Keratinocyte (primary cell): Measurements from ENCODE around the gene AIP. TPM values are rescaled to one million over a fixed set of nuclear protein-coding genes. Genes with fewer than 3 reads are reported as not detected.

ENCODE experiments used
- DNase-seq: peaks from one replicate; pipeline ENCODE4 v3.0.0-alpha.2; 2011; ENCODE audit warnings: low read depth, missing footprints, low spot score
- FAIRE-seq: peaks from 2 replicates; lab custom pipeline; 2011; peaks lifted over from hg19 to GRCh38; lab: Jason Lieb, UNC
- H2AFZ ChIP-seq: 2 replicates; pipeline ENCODE4 v1.6.0; 2012; ENCODE audit warnings: low read length, control low read depth, inconsistent platforms; ENCODE audit not compliant: control insufficient read depth
- H3K27ac ChIP-seq: 2 replicates; pipeline ENCODE4 v1.5.1; 2011; ENCODE audit warnings: low read length; ENCODE audit not compliant: control insufficient read depth, insufficient read depth
- H3K27me3 ChIP-seq: 3 replicates; pipeline ENCODE4 v1.6.0; 2011; ENCODE audit warnings: low read length; ENCODE audit not compliant: control insufficient read depth, insufficient read depth; ENCODE audit errors: extremely low read depth
- H3K36me3 ChIP-seq, 2 experiments: 2 replicates in 1 of 2; 3 replicates in 1 of 2; pipeline ENCODE4 v1.5.1; 2011; ENCODE audit warnings: low read length in 2 of 2, mild to moderate bottlenecking in 1 of 2; ENCODE audit not compliant: control insufficient read depth in 2 of 2, insufficient read depth in 2 of 2; ENCODE audit errors: extremely low read depth in 1 of 2
- H3K4me1 ChIP-seq: 3 replicates; pipeline ENCODE4 v1.5.1; 2011; ENCODE audit warnings: low read length; ENCODE audit not compliant: control insufficient read depth, insufficient read depth; ENCODE audit errors: extremely low read depth
- H3K4me2 ChIP-seq: 3 replicates; pipeline ENCODE4 v1.6.0; 2011; ENCODE audit warnings: low read depth, low read length; ENCODE audit not compliant: control insufficient read depth, insufficient read depth; ENCODE audit errors: extremely low read depth
- H3K4me3 ChIP-seq, 3 experiments: fragments of 200-600 bp in 1 of 3; sonication (generic) in 1 of 3; 2 replicates in 2 of 3; 3 replicates in 1 of 3; pipeline ENCODE4 v1.5.1; 2011 to 2016; ENCODE audit warnings: low read length in 3 of 3, mild to moderate bottlenecking in 3 of 3, control low read depth in 2 of 3, inconsistent platforms in 1 of 3, low read depth in 1 of 3, mixed read lengths in 1 of 3, mixed run types in 1 of 3, moderate library complexity in 1 of 3; ENCODE audit not compliant: control insufficient read depth in 2 of 3, insufficient read depth in 2 of 3; ENCODE audit errors: extremely low read depth in 1 of 3
- H3K79me2 ChIP-seq: 2 replicates; pipeline ENCODE4 v1.6.0; 2012; ENCODE audit warnings: low read length; ENCODE audit not compliant: control insufficient read depth, insufficient read depth
- H3K9ac ChIP-seq: 3 replicates; pipeline ENCODE4 v1.6.0; 2011; ENCODE audit warnings: low read length; ENCODE audit not compliant: control insufficient read depth, insufficient read depth; ENCODE audit errors: extremely low read depth
- H3K9me1 ChIP-seq: 3 replicates; pipeline ENCODE4 v1.6.0; 2011; ENCODE audit warnings: low read length; ENCODE audit not compliant: control insufficient read depth, insufficient read depth; ENCODE audit errors: extremely low read depth
- H3K9me3 ChIP-seq: 2 replicates; pipeline ENCODE4 v1.5.1; 2012; ENCODE audit warnings: low read depth, low read length; ENCODE audit not compliant: control insufficient read depth
- H4K20me1 ChIP-seq: 3 replicates; pipeline ENCODE4 v1.6.0; 2011; ENCODE audit warnings: low read length; ENCODE audit not compliant: control insufficient read depth, insufficient read depth; ENCODE audit errors: extremely low read depth
- EZH2 ChIP-seq: IDR thresholded peaks from one replicate; pipeline ENCODE4 v1.6.1; 2012; ENCODE audit warnings: inconsistent platforms, mild to moderate bottlenecking, low read length, moderate library complexity
- dilution Hi-C: fragments of 300-500 bp; cut with MboI; formaldehyde crosslinking; loops from one replicate; pipeline ENCODE4 v1.7.0; 2020; ENCODE audit warnings: low sequenced_read_pairs; ENCODE audit not compliant: extremely low pct_ligation_motif_present
- polyA plus RNA-seq, 5 experiments: library from polyadenylated mRNA; depleted of rRNA in 3 of 5; stranded (reverse) in 3 of 5; stranded (forward) in 1 of 5; unstranded in 1 of 5; fragments of >200 nt; gene quantifications; 1 replicate in 1 of 5; 2 replicates in 3 of 5; 3 replicates in 1 of 5; pipeline versions ENCODE4 v1.2.1 to v1.2.3, GENCODE V29; 2011 to 2012; ENCODE audit warnings: missing spikeins in 2 of 5, low read depth in 1 of 5, low replicate concordance in 1 of 5
- TF ChIP-seq, protein P1 (sequence below), 3 experiments: IDR thresholded peaks in 1 of 3; conservative IDR thresholded peaks in 1 of 3; optimal IDR thresholded peaks in 1 of 3; 2 replicates in 2 of 3; 3 replicates in 1 of 3; pipeline versions ENCODE3 to v1.5.1; 2011; ENCODE audit warnings: low read length in 3 of 3, mild to moderate bottlenecking in 3 of 3, moderate library complexity in 2 of 3, control low read depth in 1 of 3, inconsistent platforms in 1 of 3; ENCODE audit not compliant: insufficient read depth in 2 of 3; ENCODE audit errors: extremely low read depth in 1 of 3

Gene AIP
- polyA plus RNA-seq, 1 donor (not counting 4 experiments of a cell fraction or from before 2014, with no cell fraction given), result 32.5 TPM

DNA sequence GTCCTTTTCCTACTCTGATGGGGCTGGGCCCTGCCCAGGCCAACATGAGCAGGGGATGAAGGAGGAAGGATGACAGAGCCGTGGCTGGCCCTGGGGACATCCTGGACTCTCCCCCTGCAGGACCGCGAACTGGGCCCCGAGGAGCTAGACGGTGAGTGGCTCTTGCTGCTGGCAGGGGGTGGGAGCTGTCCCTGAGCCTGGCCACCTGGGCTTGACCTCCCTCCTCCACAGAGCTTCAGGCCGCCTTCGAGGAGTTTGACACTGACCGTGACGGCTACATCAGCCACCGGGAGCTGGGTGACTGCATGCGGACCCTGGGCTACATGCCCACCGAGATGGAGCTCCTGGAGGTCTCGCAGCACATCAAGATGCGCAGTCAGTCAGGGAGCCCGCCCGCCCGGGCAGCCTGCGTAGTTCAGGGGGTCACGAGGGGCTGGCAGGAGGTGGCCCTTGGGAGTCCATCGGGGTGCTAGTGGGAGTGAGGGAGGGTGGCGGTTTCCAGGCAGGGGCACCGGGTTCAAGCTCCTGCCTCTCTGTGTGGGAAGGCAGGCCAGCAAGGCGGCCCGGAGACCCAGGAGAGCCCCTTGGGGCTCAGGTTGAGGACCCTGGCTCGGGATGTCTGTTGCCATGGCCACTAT is 26.6 kb upstream of the AIP start:
- Histone ChIP-seq H3K9me1 (no peaks in the 10 kb centered on the region), H3K4me2 (no peak overlapping the region), H3K79me2 (no peaks in the 10 kb centered on the region), H3K36me3 (no peaks in the 10 kb centered on the region), H3K4me3 (no peak overlapping the region), H3K9ac (no peak overlapping the region), H3K27ac (no peak overlapping the region), H3K4me1 (peaks cover 2% of the 10 kb centered on the region), H2AFZ (no peak overlapping the region), H3K27me3 (no peaks in the 10 kb centered on the region), H4K20me1 (no peaks in the 10 kb centered on the region), H3K9me3 (no peaks in the 10 kb centered on the region)
- TF ChIP-seq EZH2, result no peak
- TF ChIP-seq, protein P1, sequence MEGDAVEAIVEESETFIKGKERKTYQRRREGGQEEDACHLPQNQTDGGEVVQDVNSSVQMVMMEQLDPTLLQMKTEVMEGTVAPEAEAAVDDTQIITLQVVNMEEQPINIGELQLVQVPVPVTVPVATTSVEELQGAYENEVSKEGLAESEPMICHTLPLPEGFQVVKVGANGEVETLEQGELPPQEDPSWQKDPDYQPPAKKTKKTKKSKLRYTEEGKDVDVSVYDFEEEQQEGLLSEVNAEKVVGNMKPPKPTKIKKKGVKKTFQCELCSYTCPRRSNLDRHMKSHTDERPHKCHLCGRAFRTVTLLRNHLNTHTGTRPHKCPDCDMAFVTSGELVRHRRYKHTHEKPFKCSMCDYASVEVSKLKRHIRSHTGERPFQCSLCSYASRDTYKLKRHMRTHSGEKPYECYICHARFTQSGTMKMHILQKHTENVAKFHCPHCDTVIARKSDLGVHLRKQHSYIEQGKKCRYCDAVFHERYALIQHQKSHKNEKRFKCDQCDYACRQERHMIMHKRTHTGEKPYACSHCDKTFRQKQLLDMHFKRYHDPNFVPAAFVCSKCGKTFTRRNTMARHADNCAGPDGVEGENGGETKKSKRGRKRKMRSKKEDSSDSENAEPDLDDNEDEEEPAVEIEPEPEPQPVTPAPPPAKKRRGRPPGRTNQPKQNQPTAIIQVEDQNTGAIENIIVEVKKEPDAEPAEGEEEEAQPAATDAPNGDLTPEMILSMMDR (optimal IDR thresholded peaks at IDR 0.05 in 1 of 3, IDR thresholded peaks at IDR 0.05 in 1 of 3, conservative IDR thresholded peaks at IDR 0.05 in 1 of 3; ENCODE audit: extremely low read depth in 1 of 3, insufficient read depth in 2 of 3, low read length in 3 of 3), result no peak
- FAIRE-seq, result no peak
- DNase-seq, result no peak
- dilution Hi-C loops, result no loop called here

DNA sequence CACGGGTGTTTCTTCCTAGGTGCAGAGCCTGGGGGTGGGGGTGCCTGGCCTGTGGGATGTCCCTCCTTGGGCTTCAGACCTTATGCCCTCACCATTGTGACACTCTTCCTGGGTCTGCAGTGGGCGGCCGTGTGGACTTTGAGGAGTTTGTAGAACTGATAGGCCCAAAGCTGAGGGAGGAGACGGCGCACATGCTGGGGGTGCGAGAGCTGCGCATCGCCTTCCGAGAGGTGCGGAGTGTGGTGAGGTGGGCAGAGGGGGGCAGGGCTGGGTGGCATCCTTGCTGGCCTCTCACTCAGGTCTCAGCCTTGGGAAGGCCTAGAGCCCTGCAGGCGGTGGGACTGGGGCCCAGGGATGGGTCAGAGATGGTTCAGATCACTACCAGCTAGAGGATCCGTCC is 25.4 kb upstream of the AIP start:
- H3K9ac ChIP-seq, result no peak overlapping the region
- no peak overlapping the region for H2AFZ ChIP-seq
- H3K4me2 ChIP-seq, result no peak overlapping the region
- H3K9me1 ChIP-seq, result no peaks in the 10 kb centered on the region
- no peak for FAIRE-seq
- no peaks in the 10 kb centered on the region for H3K27me3 ChIP-seq
- no peaks in the 10 kb centered on the region for H3K9me3 ChIP-seq
- peaks cover 2% of the 10 kb centered on the region for H3K4me1 ChIP-seq
- H3K4me3 ChIP-seq, result no peak overlapping the region
- no peak overlapping the region for H3K27ac ChIP-seq
- H3K79me2 ChIP-seq, result no peaks in the 10 kb centered on the region
- H4K20me1 ChIP-seq, result no peaks in the 10 kb centered on the region
- dilution Hi-C loops, result no loop called here
- no peak for TF ChIP-seq EZH2
- TF ChIP-seq, protein P1 (optimal IDR thresholded peaks at IDR 0.05 in 1 of 3, IDR thresholded peaks at IDR 0.05 in 1 of 3, conservative IDR thresholded peaks at IDR 0.05 in 1 of 3; ENCODE audit: extremely low read depth in 1 of 3, insufficient read depth in 2 of 3, low read length in 3 of 3), result no peak
- DNase-seq, result no peak
- H3K36me3 ChIP-seq, result no peaks in the 10 kb centered on the region
